22Rv1 (cell line): Measurements from ENCODE around the gene DOK6.

Experiments
- ZFX ChIP-seq: fragments of 450-650 bp; IDR thresholded peaks from 2 replicates; pipeline ENCODE4 v1.6.1; 2017; ENCODE audit warnings: antibody characterized with exemption, borderline replicate concordance
- TF ChIP-seq, protein P1 (sequence below): fragments of 450-650 bp; IDR thresholded peaks from 2 replicates; pipeline ENCODE4 v1.5.1; 2017; ENCODE audit warnings: mild to moderate bottlenecking

DNA sequence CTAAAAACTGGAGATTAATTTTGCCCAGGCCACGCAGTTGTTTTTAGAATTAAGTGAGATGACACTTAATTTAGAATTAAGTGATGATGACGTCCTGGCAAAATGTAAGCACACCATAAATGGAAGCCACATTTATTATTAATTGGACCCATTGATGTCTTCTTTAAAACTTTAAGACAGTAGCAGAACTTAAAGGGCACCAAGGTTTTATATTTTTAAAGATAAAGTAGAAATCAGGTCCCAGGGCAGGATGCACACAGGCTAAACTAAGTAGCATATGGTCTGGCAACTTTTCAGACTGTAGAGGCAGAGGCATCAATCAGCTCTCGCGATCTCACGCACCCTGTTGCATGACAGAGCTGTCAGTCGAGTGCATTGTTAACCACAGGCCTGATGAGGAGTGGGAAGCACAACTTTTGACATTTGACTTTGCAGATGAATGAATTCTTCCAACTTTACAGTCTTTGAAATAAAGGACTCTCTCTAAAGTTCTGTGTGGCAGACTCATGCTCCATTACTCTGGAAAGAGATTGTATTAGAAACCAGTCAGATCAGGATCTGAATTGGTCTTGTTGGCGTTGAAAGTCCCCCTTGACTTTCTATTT, 314.6 kb downstream of the DOK6 start:
- TF ChIP-seq, protein P1, sequence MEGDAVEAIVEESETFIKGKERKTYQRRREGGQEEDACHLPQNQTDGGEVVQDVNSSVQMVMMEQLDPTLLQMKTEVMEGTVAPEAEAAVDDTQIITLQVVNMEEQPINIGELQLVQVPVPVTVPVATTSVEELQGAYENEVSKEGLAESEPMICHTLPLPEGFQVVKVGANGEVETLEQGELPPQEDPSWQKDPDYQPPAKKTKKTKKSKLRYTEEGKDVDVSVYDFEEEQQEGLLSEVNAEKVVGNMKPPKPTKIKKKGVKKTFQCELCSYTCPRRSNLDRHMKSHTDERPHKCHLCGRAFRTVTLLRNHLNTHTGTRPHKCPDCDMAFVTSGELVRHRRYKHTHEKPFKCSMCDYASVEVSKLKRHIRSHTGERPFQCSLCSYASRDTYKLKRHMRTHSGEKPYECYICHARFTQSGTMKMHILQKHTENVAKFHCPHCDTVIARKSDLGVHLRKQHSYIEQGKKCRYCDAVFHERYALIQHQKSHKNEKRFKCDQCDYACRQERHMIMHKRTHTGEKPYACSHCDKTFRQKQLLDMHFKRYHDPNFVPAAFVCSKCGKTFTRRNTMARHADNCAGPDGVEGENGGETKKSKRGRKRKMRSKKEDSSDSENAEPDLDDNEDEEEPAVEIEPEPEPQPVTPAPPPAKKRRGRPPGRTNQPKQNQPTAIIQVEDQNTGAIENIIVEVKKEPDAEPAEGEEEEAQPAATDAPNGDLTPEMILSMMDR: no peak
- TF ChIP-seq ZFX: no peak
